H9 (cell line): ENCODE data around the gene DNAJC17. TPM values are rescaled to one million over a fixed set of nuclear protein-coding genes. Genes with fewer than 3 reads are reported as not detected.

Source experiments
- DNase-seq: peaks from one replicate; pipeline ENCODE4 v3.0.0-alpha.2; 2017
- H2AFZ ChIP-seq: one replicate; pipeline ENCODE4 v1.6.1; 2013; ENCODE audit warnings: mild to moderate bottlenecking, low read length, control low read depth, moderate library complexity
- H2AK5ac ChIP-seq: 2 replicates; pipeline ENCODE4 v1.6.1; 2013; ENCODE audit warnings: low read length, control low read depth, mixed read lengths; ENCODE audit not compliant: insufficient read length
- H2BK120ac ChIP-seq: one replicate; pipeline ENCODE4 v1.6.1; 2013; ENCODE audit warnings: low read depth, mild to moderate bottlenecking, low read length, control low read depth, inconsistent platforms; ENCODE audit not compliant: poor library complexity, severe bottlenecking
- H2BK12ac ChIP-seq: 2 replicates; pipeline ENCODE4 v1.6.1; 2013; ENCODE audit warnings: low read length, control low read depth, mixed read lengths, low read depth; ENCODE audit not compliant: insufficient read length
- H2BK15ac ChIP-seq: 2 replicates; pipeline ENCODE4 v1.6.1; 2013; ENCODE audit warnings: low read depth, low read length, control low read depth
- H2BK20ac ChIP-seq: one replicate; pipeline ENCODE4 v1.6.1; 2013; ENCODE audit warnings: low read depth, mild to moderate bottlenecking, low read length, control low read depth, inconsistent platforms; ENCODE audit not compliant: poor library complexity, severe bottlenecking
- H2BK5ac ChIP-seq: 2 replicates; pipeline ENCODE4 v1.6.1; 2013; ENCODE audit warnings: low read length, control low read depth, mixed read lengths; ENCODE audit not compliant: insufficient read length
- H3K14ac ChIP-seq: 2 replicates; pipeline ENCODE4 v1.6.1; 2013; ENCODE audit warnings: low read length, control low read depth; ENCODE audit not compliant: insufficient read depth
- H3K18ac ChIP-seq: 2 replicates; pipeline ENCODE4 v1.6.1; 2013; ENCODE audit warnings: low read depth, mild to moderate bottlenecking, mixed read lengths, low read length, control low read depth; ENCODE audit not compliant: insufficient read length
- H3K23ac ChIP-seq: 2 replicates; pipeline ENCODE4 v1.6.1; 2013; ENCODE audit warnings: low read length, control low read depth, mixed read lengths, low read depth; ENCODE audit not compliant: insufficient read length
- H3K23me2 ChIP-seq: 2 replicates; pipeline ENCODE4 v1.6.1; 2013; ENCODE audit warnings: low read depth, mild to moderate bottlenecking, mixed read lengths, low read length, control low read depth; ENCODE audit not compliant: insufficient read length, poor library complexity, severe bottlenecking
- H3K27ac ChIP-seq: 2 replicates; pipeline ENCODE4 v1.5.1; 2013; ENCODE audit warnings: low read length, control low read depth, mixed read lengths, low read depth; ENCODE audit not compliant: insufficient read length
- H3K27me3 ChIP-seq: 2 replicates; pipeline ENCODE4 v1.6.1; 2013; ENCODE audit warnings: low read length, control low read depth, inconsistent platforms; ENCODE audit not compliant: insufficient read depth
- H3K4ac ChIP-seq: 2 replicates; pipeline ENCODE4 v1.6.1; 2013; ENCODE audit warnings: low read depth, mild to moderate bottlenecking, control low read depth, inconsistent platforms, low read length, moderate library complexity
- H3K4me1 ChIP-seq: 2 replicates; pipeline ENCODE4 v1.6.1; 2013; ENCODE audit warnings: low read length, control low read depth, inconsistent platforms; ENCODE audit not compliant: insufficient read depth
- H3K4me2 ChIP-seq: 2 replicates; pipeline ENCODE4 v1.6.1; 2013; ENCODE audit warnings: low read length, control low read depth, mixed read lengths; ENCODE audit not compliant: insufficient read length, insufficient read depth
- H3K56ac ChIP-seq: 2 replicates; pipeline ENCODE4 v1.6.1; 2013; ENCODE audit warnings: low read depth, mild to moderate bottlenecking, mixed read lengths, low read length, control low read depth; ENCODE audit not compliant: insufficient read length
- H3K79me1 ChIP-seq: 2 replicates; pipeline ENCODE4 v1.6.1; 2013; ENCODE audit warnings: low read depth, mild to moderate bottlenecking, moderate library complexity, low read length, control low read depth, inconsistent platforms; ENCODE audit not compliant: insufficient read depth, poor library complexity, severe bottlenecking
- H3K79me2 ChIP-seq: 2 replicates; pipeline ENCODE4 v1.6.1; 2013; ENCODE audit warnings: low read length, control low read depth, inconsistent platforms; ENCODE audit not compliant: insufficient read depth
- H3K9ac ChIP-seq: 2 replicates; pipeline ENCODE4 v1.6.1; 2013; ENCODE audit warnings: low read length, control low read depth, mixed read lengths; ENCODE audit not compliant: insufficient read length; ENCODE audit errors: extremely low read depth
- H3K9me3 ChIP-seq: one replicate; pipeline ENCODE4 v1.6.1; 2013; ENCODE audit warnings: low read depth, low read length, inconsistent platforms; ENCODE audit not compliant: control insufficient read depth
- H3T11ph ChIP-seq: one replicate; pipeline ENCODE4 v1.6.1; 2013; ENCODE audit warnings: mild to moderate bottlenecking, low read length, control low read depth, inconsistent platforms
- H4K20me1 ChIP-seq: one replicate; pipeline ENCODE4 v1.6.1; 2013; ENCODE audit not compliant: control insufficient read depth, insufficient read length, insufficient read depth
- H4K5ac ChIP-seq: 2 replicates; pipeline ENCODE4 v1.6.1; 2013; ENCODE audit warnings: low read depth, mild to moderate bottlenecking, mixed read lengths, low read length, control low read depth; ENCODE audit not compliant: insufficient read length
- H4K8ac ChIP-seq: replicated peaks from 2 replicates; pipeline ENCODE4 v1.6.1; 2013; ENCODE audit warnings: low read length, control low read depth, mixed read lengths, low read depth; ENCODE audit not compliant: insufficient read length
- H4K91ac ChIP-seq: 2 replicates; pipeline ENCODE4 v1.6.1; 2013; ENCODE audit warnings: low read depth, mild to moderate bottlenecking, moderate library complexity, mixed read lengths, low read length, control low read depth; ENCODE audit not compliant: insufficient read length
- H3K27ac Mint-ChIP-seq, 3 experiments: 2 replicates in 2 of 3; 3 replicates in 1 of 3; pipeline ENCODE4 v1.8.0; 2020 to 2021; ENCODE audit warnings: mixed read lengths in 3 of 3, mild to moderate bottlenecking in 1 of 3, moderate library complexity in 1 of 3
- H3K27me3 Mint-ChIP-seq: 2 replicates; pipeline ENCODE4 v1.8.0; 2021; ENCODE audit warnings: low read depth, mild to moderate bottlenecking, moderate library complexity, mixed read lengths
- H3K36me3 Mint-ChIP-seq, 3 experiments: 2 replicates in 2 of 3; 3 replicates in 1 of 3; pipeline ENCODE4 v1.8.0; 2020 to 2021; ENCODE audit warnings: low read depth in 3 of 3, mixed read lengths in 3 of 3; ENCODE audit not compliant: insufficient read depth in 1 of 3
- H3K4me1 Mint-ChIP-seq, 2 experiments: 2 replicates each; pipeline ENCODE4 v1.8.0; 2020; ENCODE audit warnings: mixed read lengths in 2 of 2
- H3K4me3 Mint-ChIP-seq, 2 experiments: 2 replicates in 1 of 2; 3 replicates in 1 of 2; pipeline ENCODE4 v1.8.0; 2020 to 2021; ENCODE audit warnings: mild to moderate bottlenecking in 2 of 2, mixed read lengths in 2 of 2, moderate library complexity in 1 of 2
- H3K9me3 Mint-ChIP-seq, 2 experiments: 2 replicates in 1 of 2; 3 replicates in 1 of 2; pipeline ENCODE4 v1.8.0; 2020; ENCODE audit warnings: mild to moderate bottlenecking in 2 of 2, mixed read lengths in 2 of 2, moderate library complexity in 1 of 2
- WGBS: extraction: QIAGEN DNeasy Blood & Tissue Kit; methylation state at CpG from one replicate; pipeline ENCODE4 v1.1.7; 2013; ENCODE audit warnings: missing lambda C conversion rate, low lambda C conversion rate, mixed read lengths; ENCODE audit not compliant: insufficient read length; ENCODE audit errors: extremely low coverage; 5-methylcytosine and 5-hydroxymethylcytosine counted together
- total RNA-seq: library from RNA; stranded (reverse); gene quantifications from 2 replicates; pipeline ENCODE4 v1.2.1, GENCODE V29; 2021
- TF ChIP-seq, protein P1 (sequence below): fragments of 200-600 bp; sonication (generic); conservative IDR thresholded peaks from 3 replicates; pipeline ENCODE4 v1.8.0; 2021; ENCODE audit warnings: antibody characterized with exemption, mild to moderate bottlenecking

DNAJC17 gene
- total RNA-seq, 1 experiment from 2014 or later = 38.3 TPM

DNA sequence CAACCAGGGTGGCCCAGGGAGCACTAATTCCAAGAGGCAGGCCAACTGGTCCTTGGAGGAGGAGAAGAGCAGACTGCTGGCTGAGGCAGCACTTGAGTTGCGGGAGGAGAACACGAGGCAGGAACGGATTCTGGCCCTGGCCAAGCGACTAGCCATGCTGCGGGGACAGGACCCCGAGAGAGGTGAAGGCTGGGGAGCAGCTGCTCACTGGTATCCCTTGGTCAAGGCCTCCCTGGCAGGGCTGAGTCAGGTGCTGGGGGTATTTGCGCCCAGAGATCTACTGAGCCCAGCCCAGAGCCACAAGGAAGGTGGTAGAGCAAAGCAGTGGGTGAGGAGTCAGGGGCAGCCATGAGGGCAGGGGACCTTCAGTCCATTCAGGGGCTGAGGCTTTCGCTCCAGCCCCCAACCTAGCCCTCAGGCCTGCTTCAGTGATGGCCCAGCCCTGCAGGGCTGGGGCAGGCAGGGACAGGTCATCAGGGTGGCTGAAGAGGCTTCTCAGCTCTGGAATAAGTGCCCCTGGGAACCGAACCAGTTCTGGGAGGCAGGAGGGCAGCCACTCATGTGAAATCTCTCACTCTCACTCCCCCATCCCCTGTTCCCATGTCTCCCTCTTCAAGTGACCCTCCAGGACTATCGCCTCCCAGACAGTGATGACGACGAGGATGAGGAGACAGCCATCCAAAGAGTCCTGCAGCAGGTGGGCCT is 5.6 kb upstream of the DNAJC17 start:
- Histone ChIP-seq H4K20me1 (no peaks in the 10 kb centered on the region), H2BK15ac (no peak overlapping the region), H3K4me2 (no peak overlapping the region), H4K91ac (no peak overlapping the region), H3K18ac (no peak overlapping the region), H3K4ac (no peak overlapping the region), H2BK120ac (no peak overlapping the region), H3K9me3 (no peaks in the 10 kb centered on the region), H3K79me2 (no peaks in the 10 kb centered on the region), H3K56ac (no peak overlapping the region), H2BK12ac (no peak overlapping the region), H2BK5ac (no peak overlapping the region), H3K23ac (no peak overlapping the region), H3K23me2 (no peaks in the 10 kb centered on the region), H3K79me1 (no peaks in the 10 kb centered on the region), H3K9ac (no peak overlapping the region), H3K27ac (no peak overlapping the region), H4K5ac (no peak overlapping the region), H3K4me1 (no peaks in the 10 kb centered on the region), H4K8ac (no peak overlapping the region), H3T11ph (no peak overlapping the region), H2AK5ac (no peak overlapping the region), H2BK20ac (no peak overlapping the region), H3K14ac (no peak overlapping the region), H3K27me3 (no peaks in the 10 kb centered on the region), H2AFZ (no peak overlapping the region)
- no CpG with 5 or more reads among the region's 12 CpGs for WGBS
- H3K36me3 Mint-ChIP-seq = peaks cover 0 to 18% (median 0%) of the 10 kb centered on the region in 3 experiments; a peak in 3 of 7 replicates
- peaks cover 10 to 11% of the 10 kb centered on the region in 2 experiments for H3K4me1 Mint-ChIP-seq
- H3K9me3 Mint-ChIP-seq = no peaks in the 10 kb centered on the region; a peak in 1 of 5 replicates
- DNase-seq = no peak
- TF ChIP-seq, protein P1, sequence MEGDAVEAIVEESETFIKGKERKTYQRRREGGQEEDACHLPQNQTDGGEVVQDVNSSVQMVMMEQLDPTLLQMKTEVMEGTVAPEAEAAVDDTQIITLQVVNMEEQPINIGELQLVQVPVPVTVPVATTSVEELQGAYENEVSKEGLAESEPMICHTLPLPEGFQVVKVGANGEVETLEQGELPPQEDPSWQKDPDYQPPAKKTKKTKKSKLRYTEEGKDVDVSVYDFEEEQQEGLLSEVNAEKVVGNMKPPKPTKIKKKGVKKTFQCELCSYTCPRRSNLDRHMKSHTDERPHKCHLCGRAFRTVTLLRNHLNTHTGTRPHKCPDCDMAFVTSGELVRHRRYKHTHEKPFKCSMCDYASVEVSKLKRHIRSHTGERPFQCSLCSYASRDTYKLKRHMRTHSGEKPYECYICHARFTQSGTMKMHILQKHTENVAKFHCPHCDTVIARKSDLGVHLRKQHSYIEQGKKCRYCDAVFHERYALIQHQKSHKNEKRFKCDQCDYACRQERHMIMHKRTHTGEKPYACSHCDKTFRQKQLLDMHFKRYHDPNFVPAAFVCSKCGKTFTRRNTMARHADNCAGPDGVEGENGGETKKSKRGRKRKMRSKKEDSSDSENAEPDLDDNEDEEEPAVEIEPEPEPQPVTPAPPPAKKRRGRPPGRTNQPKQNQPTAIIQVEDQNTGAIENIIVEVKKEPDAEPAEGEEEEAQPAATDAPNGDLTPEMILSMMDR = no peak
- no peaks in the 10 kb centered on the region; the same call in 1 of the 2 replicates for H3K27me3 Mint-ChIP-seq
- peak overlapping the region in 1 of 3 experiments; percentile 25; a peak in 1 of 7 replicates for H3K27ac Mint-ChIP-seq
- H3K4me3 Mint-ChIP-seq = no peak overlapping the region
